ENCODE measurements around the gene AK2. TPM values are rescaled to one million over a fixed set of nuclear protein-coding genes. Genes with fewer than 3 reads are reported as not detected.

Gene AK2
- total RNA-seq = 100 to 1,000 TPM; 273 to 366 (median 293) TPM

DNA sequence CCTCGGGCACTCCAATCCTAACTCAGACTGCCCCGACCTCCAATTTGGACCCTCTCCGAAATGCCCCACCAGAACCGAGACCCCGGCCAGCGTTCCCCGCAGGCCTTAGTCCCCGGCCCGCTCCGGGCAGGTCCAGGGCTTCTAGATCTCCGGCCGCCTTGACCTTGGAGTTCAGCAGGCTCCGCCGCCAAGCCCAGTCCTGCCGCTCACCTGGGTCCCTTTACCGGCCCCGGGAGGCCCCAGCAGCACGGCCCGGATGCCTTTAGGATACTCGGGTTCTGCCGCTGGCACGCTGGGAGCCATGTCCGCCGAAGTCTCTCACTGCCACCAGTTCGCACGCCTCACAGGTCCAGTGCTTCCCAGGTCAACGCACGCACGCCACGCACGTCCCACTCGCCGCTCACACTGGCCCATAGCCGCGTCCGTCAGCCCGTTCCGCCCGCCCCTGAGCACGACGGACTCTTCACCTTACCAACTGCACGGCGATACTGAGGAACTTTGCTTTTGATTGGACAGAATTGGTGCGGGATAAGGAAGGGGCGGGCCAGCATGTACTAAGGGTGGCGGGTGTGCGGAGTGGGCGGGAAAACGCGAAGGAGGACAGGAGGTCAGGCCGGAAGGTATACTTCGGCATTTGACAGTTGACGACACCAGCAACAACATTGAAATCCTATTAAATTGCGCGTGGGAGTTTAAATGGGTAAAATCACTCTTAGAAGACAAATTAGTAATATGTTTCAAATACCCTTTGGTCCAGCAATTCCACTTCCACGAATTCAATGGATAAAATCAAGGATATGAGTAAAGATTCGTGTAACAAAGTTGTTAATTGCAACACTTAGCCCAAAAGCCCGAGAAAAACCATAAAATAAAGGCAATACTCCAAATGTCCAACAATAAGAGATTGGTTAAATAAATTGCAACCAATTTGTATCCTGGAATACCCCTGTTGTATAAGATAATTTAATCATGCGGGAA lies at the start of gene AK2:
AK2 (minus strand) TSS at position 358 of the 978 bp plus-strand sequence; CDS start at position 303, 55 bp downstream.
- H3K36me3 ChIP-seq = no peaks in the 10 kb centered on the region
- TF ChIP-seq, protein P1, sequence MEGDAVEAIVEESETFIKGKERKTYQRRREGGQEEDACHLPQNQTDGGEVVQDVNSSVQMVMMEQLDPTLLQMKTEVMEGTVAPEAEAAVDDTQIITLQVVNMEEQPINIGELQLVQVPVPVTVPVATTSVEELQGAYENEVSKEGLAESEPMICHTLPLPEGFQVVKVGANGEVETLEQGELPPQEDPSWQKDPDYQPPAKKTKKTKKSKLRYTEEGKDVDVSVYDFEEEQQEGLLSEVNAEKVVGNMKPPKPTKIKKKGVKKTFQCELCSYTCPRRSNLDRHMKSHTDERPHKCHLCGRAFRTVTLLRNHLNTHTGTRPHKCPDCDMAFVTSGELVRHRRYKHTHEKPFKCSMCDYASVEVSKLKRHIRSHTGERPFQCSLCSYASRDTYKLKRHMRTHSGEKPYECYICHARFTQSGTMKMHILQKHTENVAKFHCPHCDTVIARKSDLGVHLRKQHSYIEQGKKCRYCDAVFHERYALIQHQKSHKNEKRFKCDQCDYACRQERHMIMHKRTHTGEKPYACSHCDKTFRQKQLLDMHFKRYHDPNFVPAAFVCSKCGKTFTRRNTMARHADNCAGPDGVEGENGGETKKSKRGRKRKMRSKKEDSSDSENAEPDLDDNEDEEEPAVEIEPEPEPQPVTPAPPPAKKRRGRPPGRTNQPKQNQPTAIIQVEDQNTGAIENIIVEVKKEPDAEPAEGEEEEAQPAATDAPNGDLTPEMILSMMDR (IDR thresholded peaks at IDR 0.05) = no peak
- TF ChIP-seq POLR2A (IDR thresholded peaks at IDR 0.05) = peak; percentile 62 to 85
- no peaks in the 10 kb centered on the region for H3K27me3 ChIP-seq
- H3K27ac ChIP-seq = peak within 1 kb of the TSS; percentile 76 to 82 (median 81)
- H3K4me1 ChIP-seq = peaks cover 0 to 28% (median 0%) of the 10 kb centered on the region in 4 donors
- H3K9me3 ChIP-seq = no peaks in the 10 kb centered on the region
- H3K4me3 ChIP-seq = peak within 1 kb of the TSS; percentile 65 to 88 (median 85)
- peak; percentile 93 to 98 (median 98) for DNase-seq

DNA sequence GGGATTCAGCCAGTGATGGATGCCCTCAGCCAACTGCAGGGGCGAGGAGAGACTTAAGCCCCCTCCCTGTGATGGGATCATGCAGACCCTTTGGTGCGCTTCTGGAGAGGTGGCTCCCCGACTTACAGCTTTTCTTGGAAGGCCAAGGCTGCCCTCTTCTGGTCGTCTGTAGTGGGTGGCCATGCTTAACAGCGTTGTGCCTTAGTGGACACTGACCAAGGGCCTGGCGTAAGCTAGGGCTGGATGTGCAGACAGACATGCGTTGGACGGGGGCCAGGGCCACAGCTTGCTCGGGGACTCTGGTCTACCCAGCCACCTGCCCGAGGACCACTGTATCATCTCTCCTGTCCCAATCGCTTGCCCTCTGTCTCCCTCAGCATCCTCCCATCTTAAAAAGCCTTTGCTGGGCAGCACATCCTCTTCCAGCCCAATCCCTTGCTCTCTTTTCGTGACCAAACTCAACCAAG lies 49.7 kb upstream of the AK2 start:
- TF ChIP-seq, protein P1 (IDR thresholded peaks at IDR 0.05) = peak; percentile 14 to 83 (median 65)
- no peak for TF ChIP-seq POLR2A (IDR thresholded peaks at IDR 0.05)
- H3K27ac ChIP-seq = no peak overlapping the region
- no peaks in the 10 kb centered on the region for H3K9me3 ChIP-seq
- H3K4me3 ChIP-seq = no peak overlapping the region
- H3K27me3 ChIP-seq = no peaks in the 10 kb centered on the region
- DNase-seq = peak; percentile 48 to 87 (median 72)
- peaks cover 0 to 11% (median 9%) of the 10 kb centered on the region in 4 donors for H3K4me1 ChIP-seq
- H3K36me3 ChIP-seq = no peaks in the 10 kb centered on the region

DNA sequence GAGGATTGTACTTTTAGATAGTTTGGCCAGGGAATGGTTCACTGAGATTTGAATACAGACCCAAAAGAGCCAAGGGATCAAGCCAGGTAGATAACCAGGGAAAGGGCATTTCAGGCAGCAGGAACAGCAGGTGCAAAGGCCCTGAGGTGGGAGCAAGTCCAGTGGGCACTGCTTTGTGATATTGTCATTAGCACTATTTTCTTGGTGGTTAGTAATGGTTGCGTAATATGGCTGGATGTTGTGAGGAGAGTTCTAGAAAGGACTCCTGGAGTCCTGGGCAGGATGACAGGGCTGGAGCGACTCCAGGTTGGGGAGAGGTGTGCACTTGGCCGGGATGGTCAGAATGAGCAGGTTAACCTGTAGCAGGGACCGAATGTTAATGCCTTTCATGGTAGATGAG lies 48.6 kb upstream of the AK2 start:
- Histone ChIP-seq H3K36me3 (no peaks in the 10 kb centered on the region), H3K4me3 (no peak overlapping the region), H3K9me3 (no peaks in the 10 kb centered on the region), H3K27me3 (no peaks in the 10 kb centered on the region), H3K27ac (no peak overlapping the region), H3K4me1 (peaks cover 0 to 15% (median 11%) of the 10 kb centered on the region in 4 donors)
- DNase-seq = no peak
- no peak for TF ChIP-seq POLR2A (IDR thresholded peaks at IDR 0.05)
- TF ChIP-seq, protein P1 (IDR thresholded peaks at IDR 0.05) = no peak

DNA sequence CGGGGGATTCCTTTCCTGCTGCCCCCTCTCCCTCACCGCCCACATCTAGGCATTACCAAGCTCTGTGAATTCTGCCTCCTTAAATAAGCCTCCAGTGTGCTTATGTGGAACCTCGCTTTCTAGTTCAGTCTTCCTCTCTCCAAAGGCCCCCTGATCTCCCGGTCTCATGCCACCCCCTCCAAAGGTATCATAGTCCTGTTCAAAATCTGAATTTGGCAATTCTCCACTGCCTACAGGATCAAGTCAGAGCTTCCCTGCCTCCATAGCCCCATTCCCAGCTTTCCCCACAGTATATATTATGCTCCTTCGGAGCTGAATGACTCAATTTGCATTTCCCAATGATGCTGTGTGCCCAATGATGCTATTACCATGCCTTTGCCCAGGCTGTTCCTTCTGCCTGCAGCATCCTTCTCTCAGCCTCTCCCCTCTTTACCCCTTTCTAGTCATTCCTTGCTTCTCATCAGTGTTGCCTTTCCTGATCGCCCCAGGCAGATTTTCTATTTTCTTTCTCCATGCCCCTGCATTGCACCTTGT lies 46.0 kb upstream of the AK2 start:
- Histone ChIP-seq H3K4me3 (no peak overlapping the region), H3K9me3 (no peaks in the 10 kb centered on the region), H3K27me3 (no peaks in the 10 kb centered on the region), H3K36me3 (no peaks in the 10 kb centered on the region), H3K27ac (no peak overlapping the region), H3K4me1 (peaks cover 0 to 13% (median 9%) of the 10 kb centered on the region in 4 donors)
- DNase-seq = no peak
- TF ChIP-seq, protein P1 (IDR thresholded peaks at IDR 0.05) = no peak
- no peak for TF ChIP-seq POLR2A (IDR thresholded peaks at IDR 0.05)

DNA sequence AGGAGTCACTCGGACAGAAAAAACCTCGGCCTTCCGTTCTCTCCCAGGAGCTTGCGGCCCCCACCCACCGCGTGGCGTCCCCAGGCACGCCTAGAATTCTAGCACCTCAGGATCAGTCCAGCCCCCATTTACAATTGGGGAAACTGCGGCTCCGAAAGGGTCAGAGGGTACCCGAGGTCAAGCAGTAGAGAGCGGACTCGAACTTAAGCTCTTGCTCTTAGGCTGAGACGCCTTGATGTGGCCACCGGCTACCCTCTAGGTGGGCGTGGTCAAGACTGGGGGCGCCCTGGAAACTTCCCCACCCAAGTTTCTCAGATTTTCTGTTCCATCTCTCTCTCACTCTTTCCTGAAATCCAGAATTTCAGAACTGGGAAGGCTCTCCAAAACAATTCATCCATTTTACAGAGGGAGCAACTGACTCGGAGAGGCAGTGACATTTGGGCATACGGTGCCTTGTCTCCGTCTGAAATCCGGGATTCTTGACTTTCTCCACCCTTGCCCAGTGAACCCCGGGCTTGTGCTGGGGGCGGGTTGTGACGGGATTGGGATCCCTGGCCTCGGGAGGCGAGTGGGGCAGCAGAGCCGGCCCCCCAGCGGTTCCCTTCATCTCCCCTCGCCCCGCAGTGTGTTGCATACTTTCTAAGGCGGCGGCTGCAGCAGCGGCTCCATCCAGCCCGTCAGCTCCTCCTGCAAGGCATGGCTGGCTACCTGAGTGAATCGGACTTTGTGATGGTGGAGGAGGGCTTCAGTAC lies 45.0 kb upstream of the AK2 start:
- Histone ChIP-seq H3K27ac (peak overlapping the region in 1 of 4 donors; percentile 65), H3K4me1 (peaks cover 0 to 13% (median 9%) of the 10 kb centered on the region in 4 donors), H3K4me3 (peak overlapping the region; percentile 53 to 73 (median 61)), H3K36me3 (no peaks in the 10 kb centered on the region), H3K9me3 (no peaks in the 10 kb centered on the region), H3K27me3 (no peaks in the 10 kb centered on the region)
- no peak for TF ChIP-seq POLR2A (IDR thresholded peaks at IDR 0.05)
- TF ChIP-seq, protein P1 (IDR thresholded peaks at IDR 0.05) = no peak
- DNase-seq = no peak
